Neural progenitor cell (in vitro differentiated cells): ENCODE data around the gene TPD52L1. TPM values are rescaled to one million over a fixed set of nuclear protein-coding genes. Genes with fewer than 3 reads are reported as not detected.

ENCODE experiments used
- DNase-seq: peaks from one replicate; pipeline ENCODE4 v3.0.0-alpha.2; 2016; ENCODE audit warnings: low spot score
- H2AFZ ChIP-seq: fragments of 200-600 bp; sonication (generic); replicated peaks from 2 replicates; pipeline ENCODE4 v1.6.1; 2016; ENCODE audit warnings: antibody characterized with exemption
- H3F3A ChIP-seq: fragments of 200-600 bp; sonication (generic); 2 replicates; pipeline ENCODE4 v1.6.1; 2016; ENCODE audit warnings: antibody characterized with exemption, low read depth
- H3K27ac ChIP-seq: fragments of 200-600 bp; sonication (generic); 2 replicates; pipeline ENCODE4 v1.5.1; 2016; ENCODE audit warnings: mild to moderate bottlenecking
- H3K27me3 ChIP-seq: fragments of 200-600 bp; sonication (generic); 2 replicates; pipeline ENCODE4 v1.6.1; 2016; ENCODE audit warnings: mild to moderate bottlenecking, moderate library complexity
- H3K36me3 ChIP-seq: fragments of 200-600 bp; sonication (generic); 2 replicates; pipeline ENCODE4 v1.5.1; 2016
- H3K4me1 ChIP-seq: fragments of 200-600 bp; sonication (generic); 2 replicates; pipeline ENCODE4 v1.6.1; 2016; ENCODE audit warnings: mixed run types
- H3K4me2 ChIP-seq: fragments of 200-600 bp; sonication (generic); 2 replicates; pipeline ENCODE4 v1.6.1; 2016
- H3K4me3 ChIP-seq: fragments of 200-600 bp; sonication (generic); 2 replicates; pipeline ENCODE4 v1.5.1; 2016
- H3K79me2 ChIP-seq: fragments of 200-600 bp; sonication (generic); 2 replicates; pipeline ENCODE4 v1.6.1; 2016; ENCODE audit warnings: low read depth
- H3K9ac ChIP-seq: fragments of 200-600 bp; sonication (generic); 2 replicates; pipeline ENCODE4 v1.6.1; 2016
- H3K9me3 ChIP-seq: fragments of 200-600 bp; sonication (generic); 2 replicates; pipeline ENCODE4 v1.5.1; 2016; ENCODE audit warnings: low read depth
- H4K20me1 ChIP-seq: fragments of 200-600 bp; sonication (generic); 2 replicates; pipeline ENCODE4 v1.6.1; 2016; ENCODE audit warnings: low read depth
- H3K27ac Mint-ChIP-seq: 3 replicates; pipeline ENCODE4 v1.8.0; 2021; ENCODE audit warnings: mixed read lengths
- H3K27me3 Mint-ChIP-seq: 2 replicates; pipeline ENCODE4 v1.8.0; 2022; ENCODE audit warnings: low read depth, mild to moderate bottlenecking, inconsistent platforms, moderate library complexity, mixed read lengths; ENCODE audit not compliant: insufficient read depth
- H3K36me3 Mint-ChIP-seq: 3 replicates; pipeline ENCODE4 v1.8.0; 2021; ENCODE audit warnings: mixed read lengths
- H3K4me1 Mint-ChIP-seq: 3 replicates; pipeline ENCODE4 v1.8.0; 2021; ENCODE audit warnings: mixed read lengths
- H3K4me3 Mint-ChIP-seq: 3 replicates; pipeline ENCODE4 v1.8.0; 2021; ENCODE audit warnings: mild to moderate bottlenecking, moderate library complexity, mixed read lengths
- H3K9me3 Mint-ChIP-seq: 3 replicates; pipeline ENCODE4 v1.8.0; 2020; ENCODE audit warnings: mixed read lengths
- CTCF ChIP-seq: fragments of 200-600 bp; sonication (generic); IDR thresholded peaks from 2 replicates; pipeline ENCODE4 v1.5.1; 2017; ENCODE audit warnings: antibody characterized with exemption, mild to moderate bottlenecking
- EZH2 ChIP-seq: fragments of 200-600 bp; sonication (generic); IDR thresholded peaks from 2 replicates; pipeline ENCODE4 v1.6.1; 2017; ENCODE audit warnings: antibody characterized with exemption, mild to moderate bottlenecking, moderate library complexity
- EZH2phosphoT487 ChIP-seq: fragments of 200-600 bp; sonication (generic); IDR thresholded peaks from 2 replicates; pipeline ENCODE4 v1.6.1; 2017; ENCODE audit warnings: antibody characterized with exemption
- total RNA-seq: library from RNA; depleted of rRNA; stranded (reverse); fragments of >200 nt; gene quantifications from 2 replicates; pipeline ENCODE4 v1.2.3, GENCODE V29; 2015; ENCODE audit warnings: low replicate concordance

The TPD52L1 gene
- total RNA-seq, 1 donor from 2014 or later, result 9.5 TPM

GRCh38 chr6:125107896-125108295, 45.7 kb upstream of the TPD52L1 start:
- Histone ChIP-seq H3K4me2 (no peak overlapping the region), H3K9ac (no peak overlapping the region), H3K79me2 (no peaks in the 10 kb centered on the region), H2AFZ (no peak overlapping the region), H3K4me1 (peaks cover 26% of the 10 kb centered on the region), H3K27me3 (no peaks in the 10 kb centered on the region), H3K36me3 (no peaks in the 10 kb centered on the region), H4K20me1 (peaks cover 5% of the 10 kb centered on the region), H3F3A (peaks cover 23% of the 10 kb centered on the region), H3K27ac (no peak overlapping the region), H3K4me3 (no peak overlapping the region), H3K9me3 (peaks cover 14% of the 10 kb centered on the region)
- Mint-ChIP-seq H3K9me3 (peaks cover 51% of the 10 kb centered on the region), H3K4me3 (no peak overlapping the region), H3K4me1 (peaks cover 23% of the 10 kb centered on the region), H3K27me3 (no peaks in the 10 kb centered on the region), H3K27ac (no peak overlapping the region), H3K36me3 (peaks cover 7% of the 10 kb centered on the region)
- TF ChIP-seq CTCF (no peak), EZH2 (no peak), EZH2phosphoT487 (no peak)
- DNase-seq, result no peak

GRCh38 chr6:125110056-125110455, 43.5 kb upstream of the TPD52L1 start:
- Mint-ChIP-seq H3K27ac (no peak overlapping the region), H3K9me3 (peaks cover 54% of the 10 kb centered on the region), H3K36me3 (peaks cover 8% of the 10 kb centered on the region), H3K4me3 (no peak overlapping the region), H3K27me3 (no peaks in the 10 kb centered on the region), H3K4me1 (peaks cover 2% of the 10 kb centered on the region)
- Histone ChIP-seq H3K27ac (no peak overlapping the region), H3K4me1 (peaks cover 4% of the 10 kb centered on the region), H4K20me1 (no peaks in the 10 kb centered on the region), H3F3A (peaks cover 5% of the 10 kb centered on the region), H3K27me3 (no peaks in the 10 kb centered on the region), H3K79me2 (no peaks in the 10 kb centered on the region), H3K36me3 (no peaks in the 10 kb centered on the region), H3K9me3 (peaks cover 14% of the 10 kb centered on the region), H3K9ac (no peak overlapping the region), H2AFZ (no peak overlapping the region), H3K4me2 (no peak overlapping the region), H3K4me3 (no peak overlapping the region)
- TF ChIP-seq EZH2phosphoT487 (no peak), EZH2 (no peak), CTCF (no peak)
- DNase-seq, result no peak

GRCh38 chr6:125111219-125111983, 42.2 kb upstream of the TPD52L1 start:
- Mint-ChIP-seq H3K9me3 (peaks cover 50% of the 10 kb centered on the region), H3K36me3 (peaks cover 8% of the 10 kb centered on the region), H3K4me3 (no peak overlapping the region), H3K4me1 (no peaks in the 10 kb centered on the region), H3K27ac (no peak overlapping the region), H3K27me3 (no peaks in the 10 kb centered on the region)
- H2AFZ ChIP-seq, result no peak overlapping the region
- H3K36me3 ChIP-seq, result no peaks in the 10 kb centered on the region
- TF ChIP-seq EZH2 (no peak), EZH2phosphoT487 (no peak), CTCF (no peak)
- H4K20me1 ChIP-seq, result no peaks in the 10 kb centered on the region
- no peaks in the 10 kb centered on the region for H3K27me3 ChIP-seq
- H3K9ac ChIP-seq, result no peak overlapping the region
- H3K9me3 ChIP-seq, result peaks cover 14% of the 10 kb centered on the region
- no peak overlapping the region for H3K27ac ChIP-seq
- no peaks in the 10 kb centered on the region for H3K4me1 ChIP-seq
- DNase-seq, result no peak
- no peak overlapping the region for H3K4me2 ChIP-seq
- H3K79me2 ChIP-seq, result no peaks in the 10 kb centered on the region
- H3K4me3 ChIP-seq, result no peak overlapping the region
- H3F3A ChIP-seq, result no peaks in the 10 kb centered on the region
